Endothelial cell of umbilical vein (primary cell): ENCODE measurements around the gene SKIL. TPM values are rescaled to one million over a fixed set of nuclear protein-coding genes. Genes with fewer than 3 reads are reported as not detected.

Source experiments
- BruUV-seq: library from RNA; stranded (reverse); fragments of 400-500 nt; replicated peaks from 2 replicates; lab custom pipeline; 2021; lab: Mats Ljungman, UMichigan
- CTCF ChIA-PET: fragments of 300-600, 350-600 bp; sonication (Branson Sonifier 250); formaldehyde crosslinking; loops from one replicate; lab custom pipeline; 2021; ENCODE audit warnings: antibody characterized with exemption, inconsistent platforms; lab: Charles Lee
- POLR2A ChIA-PET: fragments of 300-600, 350-600 bp; sonication (Branson Sonifier 250); formaldehyde crosslinking; loops from one replicate; lab custom pipeline; 2021; ENCODE audit warnings: antibody characterized with exemption, inconsistent platforms; lab: Charles Lee
- DNase-seq: peaks from one replicate; pipeline ENCODE4 v3.0.0-alpha.2; 2011; ENCODE audit warnings: low read depth, low spot score
- FAIRE-seq: peaks from 2 replicates; lab custom pipeline; 2011; peaks lifted over from hg19 to GRCh38; lab: Jason Lieb, UNC
- H2AFZ ChIP-seq: 2 replicates; pipeline ENCODE4 v1.6.0; 2012; ENCODE audit warnings: low read depth, low read length, control low read depth, inconsistent platforms
- H3K27ac ChIP-seq: 2 replicates; pipeline ENCODE4 v1.5.1; 2011; ENCODE audit warnings: low read depth, mild to moderate bottlenecking, control low read depth, low read length, moderate library complexity; ENCODE audit not compliant: insufficient read depth
- H3K27me3 ChIP-seq, 2 experiments: 2 replicates each; pipeline versions ENCODE4 v1.6.0 to v1.6.1; 2011; ENCODE audit warnings: low read length in 2 of 2, mixed read lengths in 1 of 2; ENCODE audit not compliant: control insufficient read depth in 2 of 2, insufficient read depth in 2 of 2
- H3K36me3 ChIP-seq, 2 experiments: 2 replicates in 1 of 2; 3 replicates in 1 of 2; pipeline ENCODE4 v1.5.1; 2011; ENCODE audit warnings: low read length in 2 of 2, mild to moderate bottlenecking in 1 of 2, moderate library complexity in 1 of 2; ENCODE audit not compliant: control insufficient read depth in 2 of 2, insufficient read depth in 2 of 2; ENCODE audit errors: extremely low read depth in 1 of 2
- H3K4me1 ChIP-seq: 3 replicates; pipeline ENCODE4 v1.5.1; 2011; ENCODE audit warnings: mild to moderate bottlenecking, low read length; ENCODE audit not compliant: control insufficient read depth, insufficient read depth; ENCODE audit errors: extremely low read depth
- H3K4me2 ChIP-seq: 2 replicates; pipeline ENCODE4 v1.6.1; 2011; ENCODE audit warnings: low read length, control low read depth, mixed read lengths; ENCODE audit not compliant: insufficient read depth
- H3K4me3 ChIP-seq, 3 experiments: fragments of 200-600 bp in 1 of 3; sonication (generic), shearing (Covaris generic) in 1 of 3; replicated peaks in 1 of 3; 2 replicates each; pipeline ENCODE4 v1.5.1; 2011 to 2016; ENCODE audit warnings: control low read depth in 3 of 3, low read length in 3 of 3, mild to moderate bottlenecking in 2 of 3, inconsistent platforms in 1 of 3, low read depth in 1 of 3, moderate library complexity in 1 of 3; ENCODE audit not compliant: insufficient read depth in 1 of 3
- H3K79me2 ChIP-seq: 2 replicates; pipeline ENCODE4 v1.6.0; 2012; ENCODE audit warnings: low read length, inconsistent platforms; ENCODE audit not compliant: control insufficient read depth, insufficient read depth
- H3K9ac ChIP-seq: replicated peaks from 2 replicates; pipeline ENCODE3; 2011; ENCODE audit warnings: low read length, control low read depth; ENCODE audit not compliant: insufficient read depth; ENCODE audit errors: extremely low read depth
- H3K9me1 ChIP-seq: replicated peaks from 3 replicates; pipeline ENCODE4 v1.6.0; 2011; ENCODE audit warnings: mild to moderate bottlenecking, low read length; ENCODE audit not compliant: control insufficient read depth, insufficient read depth; ENCODE audit errors: extremely low read depth
- H3K9me3 ChIP-seq: replicated peaks from 2 replicates; pipeline ENCODE4 v1.5.1; 2012; ENCODE audit warnings: low read length, inconsistent platforms; ENCODE audit not compliant: control insufficient read depth, insufficient read depth
- H4K20me1 ChIP-seq: replicated peaks from 2 replicates; pipeline ENCODE3; 2011; ENCODE audit warnings: mild to moderate bottlenecking, low read length; ENCODE audit not compliant: control insufficient read depth, insufficient read depth; ENCODE audit errors: extremely low read depth
- EZH2 ChIP-seq: IDR thresholded peaks from 2 replicates; pipeline ENCODE4 v1.6.1; 2012; ENCODE audit warnings: borderline replicate concordance, low read depth, mild to moderate bottlenecking, moderate library complexity, low read length, inconsistent platforms; ENCODE audit not compliant: severe bottlenecking
- FOS ChIP-seq: IDR thresholded peaks from 2 replicates; pipeline ENCODE4 v1.6.1; 2011; ENCODE audit warnings: mild to moderate bottlenecking, low read length, moderate library complexity, borderline replicate concordance; ENCODE audit not compliant: insufficient read depth
- GATA2 ChIP-seq: IDR thresholded peaks from 2 replicates; pipeline ENCODE4 v1.7.0; 2011; ENCODE audit warnings: low read depth, mild to moderate bottlenecking, moderate library complexity, mixed read lengths, low read length; ENCODE audit not compliant: insufficient read length, insufficient read depth
- JUN ChIP-seq: IDR thresholded peaks from 2 replicates; pipeline ENCODE4 v1.6.1; 2011; ENCODE audit warnings: borderline replicate concordance, low read depth; ENCODE audit not compliant: insufficient read length, insufficient read depth
- MYC ChIP-seq: IDR thresholded peaks from one replicate; pipeline ENCODE4 v1.6.1; 2011; ENCODE audit warnings: mild to moderate bottlenecking, low read depth, low read length
- POLR2A ChIP-seq: IDR thresholded peaks from 2 replicates; pipeline ENCODE4 v1.6.1; 2012; ENCODE audit warnings: low read depth, mild to moderate bottlenecking, control low read depth, low read length
- POLR2AphosphoS5 ChIP-seq: IDR thresholded peaks from 2 replicates; pipeline ENCODE4 v1.6.1; 2012; ENCODE audit warnings: low read depth, mild to moderate bottlenecking, control low read depth, low read length, moderate library complexity; ENCODE audit not compliant: insufficient read depth
- dilution Hi-C: fragments of 300-500 bp; cut with MboI; formaldehyde crosslinking; loops from one replicate; pipeline ENCODE4 v1.15.0; 2019; ENCODE audit warnings: low sequenced_read_pairs; ENCODE audit not compliant: extremely low pct_ligation_motif_present
- intact Hi-C: fragments of 100-400 bp; cut with micrococcal nuclease; formaldehyde crosslinking; loops from one replicate; pipeline ENCODE4 v1.10.0; 2022
- polyA plus RNA-seq, 4 experiments: library from polyadenylated mRNA; depleted of rRNA in 3 of 4; stranded (reverse) in 3 of 4; unstranded in 1 of 4; fragments of >200 nt; gene quantifications; 2 replicates each; pipeline versions ENCODE4 v1.2.1 to v1.2.3, GENCODE V29; 2011 to 2012; ENCODE audit warnings: missing spikeins in 1 of 4
- total RNA-seq: library from RNA; stranded (reverse); gene quantifications from 2 replicates; pipeline ENCODE4 v1.2.3, GENCODE V29; 2021
- TF ChIP-seq, protein P1 (sequence below): IDR thresholded peaks from 2 replicates; pipeline ENCODE4 v1.6.1; 2011; ENCODE audit not compliant: insufficient read depth, insufficient read length
- TF ChIP-seq, protein P2 (sequence below), 2 donors: IDR thresholded peaks; 1 replicate in 1 of 2; 2 replicates in 1 of 2; pipeline ENCODE4 v1.5.1; 2011; ENCODE audit warnings: low read length in 2 of 2, mild to moderate bottlenecking in 2 of 2, moderate library complexity in 2 of 2, control low read depth in 1 of 2, inconsistent platforms in 1 of 2, low read depth in 1 of 2; ENCODE audit not compliant: insufficient read depth in 1 of 2; ENCODE audit errors: extremely low read depth in 1 of 2

SKIL gene
- total and polyA plus RNA-seq, 2 donors (not counting 3 experiments of a cell fraction or from before 2014, with no cell fraction given) = 18.4 to 135 TPM

- DNase-seq = peak; percentile 30
- peak overlapping the region; percentile 50 for H3K4me2 ChIP-seq
- ChIA-PET POLR2A (no interaction called here), CTCF (interaction anchor here (1.2 to 3.0 kb wide), 5 partner anchors 11 to 423 kb away, joined by 3 to 15 read pairs (median 6); no protein-coding TSS in a partner anchor)
- peaks cover 97% of the 10 kb centered on the region for H3K79me2 ChIP-seq
- H2AFZ ChIP-seq = no peak overlapping the region
- H3K27me3 ChIP-seq = no peaks in the 10 kb centered on the region
- no peaks in the 10 kb centered on the region for H3K9me1 ChIP-seq
- H3K27ac ChIP-seq = peak overlapping the region; percentile 70
- H4K20me1 ChIP-seq = no peaks in the 10 kb centered on the region
- peaks cover 3 to 6% of the 10 kb centered on the region in 2 experiments for H3K36me3 ChIP-seq
- H3K4me1 ChIP-seq = peaks cover 58% of the 10 kb centered on the region
- FAIRE-seq = peak; percentile 65
- H3K9me3 ChIP-seq = no peaks in the 10 kb centered on the region
- TF ChIP-seq, protein P1, sequence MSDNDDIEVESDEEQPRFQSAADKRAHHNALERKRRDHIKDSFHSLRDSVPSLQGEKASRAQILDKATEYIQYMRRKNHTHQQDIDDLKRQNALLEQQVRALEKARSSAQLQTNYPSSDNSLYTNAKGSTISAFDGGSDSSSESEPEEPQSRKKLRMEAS = no peak
- TF ChIP-seq POLR2A = no peak
- TF ChIP-seq JUN = peak; percentile 2
- TF ChIP-seq, protein P2, sequence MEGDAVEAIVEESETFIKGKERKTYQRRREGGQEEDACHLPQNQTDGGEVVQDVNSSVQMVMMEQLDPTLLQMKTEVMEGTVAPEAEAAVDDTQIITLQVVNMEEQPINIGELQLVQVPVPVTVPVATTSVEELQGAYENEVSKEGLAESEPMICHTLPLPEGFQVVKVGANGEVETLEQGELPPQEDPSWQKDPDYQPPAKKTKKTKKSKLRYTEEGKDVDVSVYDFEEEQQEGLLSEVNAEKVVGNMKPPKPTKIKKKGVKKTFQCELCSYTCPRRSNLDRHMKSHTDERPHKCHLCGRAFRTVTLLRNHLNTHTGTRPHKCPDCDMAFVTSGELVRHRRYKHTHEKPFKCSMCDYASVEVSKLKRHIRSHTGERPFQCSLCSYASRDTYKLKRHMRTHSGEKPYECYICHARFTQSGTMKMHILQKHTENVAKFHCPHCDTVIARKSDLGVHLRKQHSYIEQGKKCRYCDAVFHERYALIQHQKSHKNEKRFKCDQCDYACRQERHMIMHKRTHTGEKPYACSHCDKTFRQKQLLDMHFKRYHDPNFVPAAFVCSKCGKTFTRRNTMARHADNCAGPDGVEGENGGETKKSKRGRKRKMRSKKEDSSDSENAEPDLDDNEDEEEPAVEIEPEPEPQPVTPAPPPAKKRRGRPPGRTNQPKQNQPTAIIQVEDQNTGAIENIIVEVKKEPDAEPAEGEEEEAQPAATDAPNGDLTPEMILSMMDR (IDR thresholded peaks at IDR 0.05; ENCODE audit: extremely low read depth in 1 of 2, insufficient read depth in 1 of 2, low read depth in 1 of 2, low read length in 2 of 2) = no peak
- TF ChIP-seq MYC = no peak
- no peak for TF ChIP-seq FOS
- TF ChIP-seq POLR2AphosphoS5 = peak; percentile 40
- TF ChIP-seq EZH2 = no peak
- TF ChIP-seq GATA2 = no peak
- peak overlapping the region; percentile 3 for H3K9ac ChIP-seq
- no TSS peak for BruUV-seq
- dilution Hi-C loops = no loop called here
- H3K4me3 ChIP-seq = no peak overlapping the region
- intact Hi-C loops = no loop called here
Measured at GRCh38 chr3:170424879-170425278, 67.4 kb downstream of the SKIL start.
